Measurements from ENCODE around the gene CAPZA1. TPM values are rescaled to one million over a fixed set of nuclear protein-coding genes. Genes with fewer than 3 reads are reported as not detected.

Gene CAPZA1
- total RNA-seq, 1 experiment from 2014 or later: 108 TPM

DNA sequence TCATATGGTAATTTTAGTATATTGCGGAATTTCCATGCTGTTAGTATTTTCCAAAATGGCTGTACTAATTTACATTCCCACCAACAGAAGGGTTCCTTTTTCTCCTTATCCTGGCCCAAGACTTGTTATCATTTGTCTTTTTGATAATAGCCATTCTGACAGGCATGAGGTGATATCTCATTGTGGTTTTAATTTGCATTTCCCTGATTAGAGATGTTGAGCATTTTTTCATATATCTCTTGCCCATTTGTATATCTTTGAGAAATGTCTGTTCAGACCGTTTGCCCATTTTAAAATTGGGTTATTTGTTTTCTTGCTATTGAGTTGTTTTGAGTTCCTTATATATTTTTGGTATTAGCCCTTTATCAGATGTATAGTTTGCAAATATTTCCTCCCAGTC is 14.0 kb downstream of the CAPZA1 start:
- Histone ChIP-seq H3K14ac (ENCODE audit: insufficient read depth, low read length) (no peak overlapping the region), H3K23me2 (ENCODE audit: insufficient read length, low read depth, low read length, poor library complexity, severe bottlenecking) (no peaks in the 10 kb centered on the region), H3K9ac (ENCODE audit: extremely low read depth, insufficient read length, low read length) (no peak overlapping the region), H3K9me3 (ENCODE audit: control insufficient read depth, low read depth, low read length) (no peaks in the 10 kb centered on the region), H4K91ac (ENCODE audit: insufficient read length, low read depth, low read length) (no peak overlapping the region), H3K27me3 (ENCODE audit: insufficient read depth, low read length) (no peaks in the 10 kb centered on the region), H2BK120ac (ENCODE audit: low read depth, low read length, poor library complexity, severe bottlenecking) (no peak overlapping the region), H3K27ac (ENCODE audit: insufficient read length, low read depth, low read length) (no peak overlapping the region), H3K4ac (ENCODE audit: low read depth, low read length) (no peak overlapping the region), H2AFZ (ENCODE audit: low read length) (no peak overlapping the region), H2BK20ac (ENCODE audit: low read depth, low read length, poor library complexity, severe bottlenecking) (no peak overlapping the region), H2AK5ac (ENCODE audit: insufficient read length, low read length) (no peak overlapping the region), H3K79me2 (ENCODE audit: insufficient read depth, low read length) (peaks cover 18% of the 10 kb centered on the region; the same call in 1 of the 2 replicates), H4K20me1 (ENCODE audit: control insufficient read depth, insufficient read depth, insufficient read length) (no peaks in the 10 kb centered on the region), H3K79me1 (ENCODE audit: insufficient read depth, low read depth, low read length, poor library complexity, severe bottlenecking) (peaks cover 4% of the 10 kb centered on the region), H3K18ac (ENCODE audit: insufficient read length, low read depth, low read length) (no peak overlapping the region), H3K23ac (ENCODE audit: insufficient read length, low read depth, low read length) (no peak overlapping the region), H2BK15ac (ENCODE audit: low read depth, low read length) (no peak overlapping the region), H4K8ac (replicated peaks; ENCODE audit: insufficient read length, low read depth, low read length) (no peak overlapping the region), H3K4me2 (ENCODE audit: insufficient read depth, insufficient read length, low read length) (no peak overlapping the region), H4K5ac (ENCODE audit: insufficient read length, low read depth, low read length) (no peak overlapping the region), H3K56ac (ENCODE audit: insufficient read length, low read depth, low read length) (no peak overlapping the region), H3K4me1 (ENCODE audit: insufficient read depth, low read length) (no peaks in the 10 kb centered on the region), H2BK5ac (ENCODE audit: insufficient read length, low read length) (no peak overlapping the region), H2BK12ac (ENCODE audit: insufficient read length, low read depth, low read length) (no peak overlapping the region), H3T11ph (ENCODE audit: low read length) (no peak overlapping the region)
- no peak for TF ChIP-seq CTCF (conservative IDR thresholded peaks at IDR 0.05)
- Mint-ChIP-seq H3K4me3 (no peak overlapping the region), H3K9me3 (0 out of 5 replicates have a peak, but pooled peaks cover 0 to 3% of the 10 kb centered on the region in 2 experiments), H3K36me3 (ENCODE audit: insufficient read depth in 1 of 3, low read depth in 3 of 3) (peaks cover 3 to 13% (median 5%) of the 10 kb centered on the region in 3 experiments; a peak in 6 of 7 replicates), H3K27me3 (ENCODE audit: low read depth) (no peaks in the 10 kb centered on the region), H3K27ac (peak overlapping the region in 1 of 3 experiments; percentile 45; a peak in 1 of 7 replicates), H3K4me1 (peaks cover 0 to 4% of the 10 kb centered on the region in 2 experiments; a peak in 1 of 4 replicates)
- DNase-seq: no peak
- no CpG with 5 or more reads among the region's 2 CpGs for WGBS (ENCODE audit: extremely low coverage, insufficient read length, low lambda C conversion rate)

Data from H9 (cell line).